Measurements from ENCODE around the gene HBEGF.

The HBEGF gene

DNA sequence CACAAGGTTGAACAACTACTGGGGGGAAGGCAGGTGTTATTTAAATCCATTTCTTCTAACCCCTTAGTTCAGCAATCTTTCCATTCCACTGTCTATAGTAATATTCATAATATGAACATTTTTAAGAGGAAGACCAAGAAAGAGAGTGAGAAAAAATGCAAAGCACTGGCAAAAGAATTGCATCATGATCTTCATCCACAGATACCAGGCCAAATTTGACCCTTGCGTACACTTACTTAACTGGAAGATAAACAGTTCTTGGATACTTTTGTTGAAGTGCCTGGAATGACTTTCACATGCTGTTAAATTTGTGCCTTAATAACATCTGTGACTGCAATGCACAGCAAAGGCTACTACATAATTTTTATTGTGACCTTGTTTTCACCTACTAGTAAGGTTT is 45.3 kb downstream of the HBEGF start:
- no peak for DNase-seq

DNA sequence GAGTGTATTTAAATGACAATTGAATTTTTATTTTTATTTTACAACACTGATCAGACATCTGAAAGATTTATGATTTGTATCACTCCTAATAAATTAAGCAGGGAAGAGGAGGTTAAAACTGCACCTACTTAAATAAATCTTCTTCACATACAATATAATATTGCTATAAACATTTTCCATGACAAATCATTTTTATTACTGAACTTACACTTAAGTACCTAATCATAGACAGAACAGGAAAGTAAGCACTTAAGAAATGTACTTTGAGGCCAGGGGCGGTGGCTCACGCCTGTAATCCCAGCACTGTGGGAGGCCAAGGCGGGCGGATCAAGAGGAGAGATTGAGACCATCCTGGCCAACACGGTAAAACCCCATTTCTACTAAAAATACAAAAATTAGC is 47.3 kb downstream of the HBEGF start:
- no peak for DNase-seq

DNA sequence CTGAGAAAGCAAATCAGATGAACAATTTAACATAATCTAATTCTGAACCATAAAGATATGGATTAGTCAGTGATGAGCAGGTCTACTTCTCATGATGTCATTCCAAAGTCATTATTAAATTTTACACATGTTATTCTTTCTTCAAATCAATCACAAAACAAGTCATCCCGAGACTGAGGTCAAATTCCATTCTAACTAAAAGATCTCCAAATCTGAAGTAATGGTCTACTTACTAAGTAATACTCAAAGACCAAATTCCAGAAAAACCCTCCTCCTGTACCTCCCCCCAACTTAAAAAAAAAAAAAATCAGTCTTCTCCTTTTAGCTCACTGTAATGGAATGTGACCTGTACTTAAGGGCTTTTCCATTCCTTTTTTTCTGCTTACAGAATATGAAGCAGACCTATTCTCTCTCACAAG is 48.2 kb downstream of the HBEGF start:
- DNase-seq = no peak

DNA sequence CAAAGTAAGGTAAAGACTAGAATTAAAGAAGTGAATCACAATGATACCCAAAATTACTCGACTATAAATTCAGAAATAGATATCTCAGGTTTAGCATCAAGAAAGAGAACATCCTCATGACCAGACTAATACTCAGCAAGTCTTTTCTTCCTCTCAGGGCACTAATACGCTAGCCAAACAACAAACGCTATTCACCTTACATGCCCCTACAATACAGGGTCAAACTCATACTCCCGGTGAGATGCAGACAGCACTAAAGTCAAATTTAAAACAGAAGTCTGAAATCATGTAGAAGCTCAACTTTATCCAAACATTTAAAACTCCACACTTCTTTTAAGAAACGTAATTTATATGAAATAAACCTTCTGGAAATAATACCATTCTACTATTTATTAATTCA is 49.1 kb downstream of the HBEGF start:
- DNase-seq = no peak

DNA sequence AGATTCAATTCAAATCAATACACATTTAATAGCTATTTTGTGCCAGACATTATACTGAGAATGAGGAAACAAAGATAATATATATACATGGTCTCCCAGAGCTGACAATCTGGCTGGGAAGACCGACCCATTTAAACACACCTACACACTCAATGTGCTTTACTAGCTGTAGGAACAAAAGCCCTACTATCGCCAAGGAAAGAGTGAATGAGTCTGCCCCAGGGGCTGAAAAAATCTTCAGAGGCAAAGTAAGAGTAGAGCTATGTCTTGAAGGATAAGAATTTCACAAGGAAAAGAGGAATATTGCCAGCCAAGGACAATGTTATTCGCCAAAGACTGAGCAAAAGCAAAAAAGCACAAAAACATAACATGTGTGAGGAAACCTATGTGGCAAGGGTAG is 50.1 kb downstream of the HBEGF start:
- no peak for DNase-seq

DNA sequence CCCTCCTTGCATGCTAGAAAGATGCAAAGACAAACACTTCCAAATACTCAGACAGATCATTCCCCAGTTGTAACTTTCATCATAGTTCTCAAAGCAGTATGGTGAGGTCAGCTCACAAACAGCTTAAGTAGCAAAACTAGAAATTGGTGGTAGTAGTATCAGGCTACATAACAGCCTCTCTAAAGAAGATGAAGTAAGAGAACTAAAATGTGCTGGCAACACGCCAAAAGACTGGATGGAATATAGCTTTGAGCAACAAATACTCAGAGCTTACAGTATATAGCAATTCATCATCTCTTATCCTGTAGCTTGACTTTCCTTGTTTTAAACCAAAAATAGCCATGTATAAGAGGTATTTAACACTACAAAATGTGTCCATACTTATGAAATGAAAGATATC is 51.0 kb downstream of the HBEGF start:
- DNase-seq = no peak

DNA sequence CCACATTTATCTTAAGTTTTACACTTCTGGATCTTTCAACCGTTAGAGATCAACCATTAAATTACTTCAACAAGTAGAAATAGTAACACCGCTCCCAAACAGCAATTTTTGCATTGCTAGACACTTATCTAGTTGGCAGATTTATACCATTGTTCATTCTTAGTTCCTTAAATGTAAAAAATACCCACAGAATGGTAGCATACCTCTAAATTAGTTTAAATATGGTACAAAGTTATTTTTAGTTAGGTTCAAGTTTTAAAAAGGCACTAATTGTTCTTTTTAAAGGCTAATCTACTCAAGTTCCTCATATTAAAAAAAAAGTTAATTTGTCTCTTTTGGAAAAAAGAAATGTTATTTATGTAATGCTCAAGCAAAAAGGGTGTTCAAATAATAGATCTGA is 51.6 kb downstream of the HBEGF start:
- no peak for DNase-seq

DNA sequence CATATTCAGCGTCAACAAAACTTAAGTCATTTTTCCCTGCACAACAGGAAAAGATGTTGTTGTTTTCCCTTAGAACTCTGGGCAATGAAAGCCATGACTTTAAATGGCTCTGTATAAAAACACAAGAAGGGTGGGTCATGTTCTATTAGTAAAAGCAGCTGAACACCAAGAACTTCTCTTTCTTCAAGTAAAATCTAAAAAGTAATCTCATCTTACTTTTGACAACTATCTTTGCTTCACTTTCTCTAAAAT is 52.6 kb downstream of the HBEGF start:
- no peak for DNase-seq

DNA sequence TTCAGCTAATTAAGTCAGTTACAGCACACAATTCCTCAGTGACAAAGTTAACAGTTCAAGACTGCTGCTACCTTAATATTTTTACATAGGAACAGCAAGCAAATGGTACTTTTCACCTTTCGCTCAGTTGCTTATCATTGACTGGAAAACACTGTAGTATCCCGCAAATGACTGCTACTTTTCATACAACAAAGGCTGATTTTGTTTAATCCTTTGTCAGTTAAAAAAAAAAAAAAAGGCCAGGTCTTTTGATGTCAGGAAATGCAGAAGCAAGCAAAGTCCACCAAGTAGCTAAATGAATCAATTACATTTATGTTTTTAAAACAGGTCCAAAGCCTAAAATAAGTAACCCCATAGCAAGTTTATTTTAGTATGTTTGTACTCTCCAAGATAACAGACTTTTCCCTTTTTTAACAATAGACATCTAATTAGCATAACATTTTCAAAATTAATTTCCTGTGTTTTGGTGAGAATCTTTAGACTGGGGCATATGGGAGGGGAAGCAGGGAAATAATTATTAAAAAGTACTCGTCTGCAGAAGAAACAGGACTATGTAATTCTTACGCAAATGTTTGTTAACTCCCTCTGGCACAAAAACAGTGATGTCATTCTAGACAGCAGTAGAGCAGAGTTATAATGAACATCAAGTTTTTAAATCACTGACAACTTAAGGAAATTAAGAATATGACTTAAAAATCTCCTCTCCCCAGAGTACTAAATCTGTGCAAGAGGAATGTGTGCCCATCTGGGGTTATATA is 53.1 kb downstream of the HBEGF start:
- no peak for DNase-seq

DNA sequence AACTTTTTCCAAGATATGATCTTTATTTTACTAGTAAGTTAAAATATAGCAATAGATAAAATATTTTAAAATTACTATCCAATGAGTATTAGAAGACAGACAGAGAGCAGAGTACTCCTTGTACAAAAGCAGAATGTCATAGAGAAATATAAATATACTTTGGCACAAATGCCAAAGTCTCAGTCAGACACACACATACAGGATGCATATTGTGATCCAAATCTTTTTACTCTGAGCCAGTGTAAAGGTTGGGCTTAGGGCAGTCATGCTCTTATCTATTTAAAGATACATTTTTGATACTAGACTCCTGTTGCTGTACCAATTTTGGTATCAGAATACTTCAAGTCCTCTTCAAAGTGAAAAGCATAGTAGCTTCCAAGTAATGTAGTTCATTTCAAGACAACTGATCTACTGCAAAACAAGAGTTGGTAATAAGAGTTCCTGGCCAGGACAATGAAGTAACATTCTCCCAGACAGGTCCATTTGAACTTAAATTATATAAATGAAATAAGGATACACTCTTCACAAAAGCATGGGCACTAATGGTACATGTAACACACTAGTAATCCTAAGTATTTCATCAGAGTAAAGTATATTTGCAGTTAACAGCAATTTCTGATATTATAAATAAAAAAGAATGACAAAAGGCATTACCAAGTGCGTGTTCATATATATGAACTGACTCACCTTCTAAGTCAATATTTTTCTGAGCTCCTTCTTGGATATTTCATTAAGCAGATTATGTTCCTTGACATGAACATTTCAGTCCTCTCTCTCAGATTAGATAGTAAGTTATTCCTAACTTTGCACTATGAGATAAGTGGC is 54.0 kb downstream of the HBEGF start:
- no peak for DNase-seq

DNA sequence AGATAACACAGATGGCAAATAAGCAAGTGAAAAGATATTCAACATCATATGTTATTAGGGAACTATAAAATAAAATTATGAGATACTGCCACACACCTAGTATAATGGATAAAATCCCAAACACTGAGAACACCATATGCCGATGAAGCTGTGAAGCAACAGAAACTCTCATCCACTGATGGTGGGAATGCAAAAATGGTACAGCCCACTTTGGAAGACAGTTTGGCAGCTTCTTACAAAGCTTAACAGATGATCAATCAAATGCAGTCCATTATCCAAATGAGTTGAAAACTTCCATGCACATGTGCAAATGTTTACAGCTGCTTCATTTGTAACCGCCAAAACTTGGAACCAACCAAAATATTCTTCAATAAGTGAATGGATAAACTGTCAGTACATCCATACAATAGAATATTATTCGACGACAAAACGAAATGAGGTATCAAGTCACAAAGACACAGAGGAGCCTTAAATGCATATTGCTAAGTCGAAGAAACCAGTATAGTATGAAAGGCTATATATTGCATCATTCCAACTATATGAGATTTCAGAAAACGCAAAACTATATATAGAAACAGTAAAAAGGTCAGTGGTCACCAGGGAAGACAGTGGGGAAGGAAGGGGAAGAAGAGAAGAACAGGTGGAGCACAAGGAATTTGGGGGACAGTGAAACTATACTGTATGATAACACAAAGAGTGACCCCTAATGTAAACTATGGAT is 58.4 kb downstream of the HBEGF start:
- no peak for DNase-seq

DNA sequence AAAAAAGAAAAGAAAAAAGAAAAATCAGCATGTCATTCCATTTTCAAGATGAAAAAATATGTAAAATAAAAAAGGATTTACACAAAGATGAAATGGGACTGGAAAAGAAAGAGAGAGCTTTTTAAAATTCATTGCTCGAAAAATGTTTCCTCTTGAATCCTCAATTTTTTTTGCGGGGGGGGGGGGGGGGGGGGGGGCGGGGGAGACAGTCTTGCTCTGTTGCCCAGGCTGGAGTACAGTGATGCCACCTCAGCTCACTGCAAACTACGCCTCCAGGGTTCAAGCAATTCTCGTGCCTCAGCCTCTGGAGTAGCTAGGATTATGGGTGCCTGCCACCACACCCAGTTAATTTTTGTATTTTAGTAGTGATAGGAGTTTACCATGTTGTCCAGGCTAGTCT is 60.0 kb downstream of the HBEGF start:
- DNase-seq = no peak

DNA sequence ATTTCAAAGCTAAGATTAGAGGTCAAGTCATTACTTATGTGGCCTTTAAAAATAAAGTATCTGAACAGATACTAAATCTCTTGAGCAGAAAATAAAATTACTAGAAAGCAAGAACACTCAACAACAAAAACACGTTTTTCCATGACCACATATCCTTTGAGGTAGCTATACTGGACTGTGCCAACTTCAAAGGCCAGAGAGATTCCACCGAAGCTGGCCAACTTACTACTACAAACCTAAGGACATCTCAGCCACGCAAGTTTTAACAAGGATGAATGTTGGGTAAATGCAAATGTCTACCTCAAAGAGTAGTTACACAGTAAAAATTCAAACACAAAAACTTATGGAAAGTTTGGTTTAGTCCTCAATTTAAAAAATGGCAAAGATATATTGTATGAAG is 62.4 kb downstream of the HBEGF start:
- no peak for DNase-seq

Measured in activated CD4-positive, CD25-positive, alpha-beta regulatory T cell (primary cell).